ENCODE data around the gene EPHB3. TPM values are rescaled to one million over a fixed set of nuclear protein-coding genes. Genes with fewer than 3 reads are reported as not detected.

Gene EPHB3
- total RNA-seq, 2 donors from 2014 or later = 40.1 to 64.2 TPM

- peak overlapping the region; percentile 3 to 12 for H3K9ac ChIP-seq (ENCODE audit: low read depth in 2 of 2, low read length in 2 of 2)
- intact Hi-C loops (cut with DNase I) = no loop called here
- peaks cover 18% of the 10 kb centered on the region for H3K27me3 ChIP-seq
These were observed 36.6 kb upstream of the EPHB3 start for GRCh38 chr3:184524981-184525336.

GRCh38 chr3:184525337-184526087 is 36.1 kb upstream of the EPHB3 start:
- Histone ChIP-seq H3K36me3 (no peaks in the 10 kb centered on the region), H3K4me3 (peak overlapping the region; percentile 43), H3K4me1 (no peaks in the 10 kb centered on the region), H3K27me3 (peaks cover 18% of the 10 kb centered on the region), H3K27ac (no peak overlapping the region), H3K9me3 (no peaks in the 10 kb centered on the region), H3K9ac (ENCODE audit: low read depth in 2 of 2, low read length in 2 of 2) (peak overlapping the region; percentile 3 to 12)
- peak; percentile 27 for DNase-seq
- intact Hi-C loops (cut with DNase I) = no loop called here
- TF ChIP-seq, protein P1, sequence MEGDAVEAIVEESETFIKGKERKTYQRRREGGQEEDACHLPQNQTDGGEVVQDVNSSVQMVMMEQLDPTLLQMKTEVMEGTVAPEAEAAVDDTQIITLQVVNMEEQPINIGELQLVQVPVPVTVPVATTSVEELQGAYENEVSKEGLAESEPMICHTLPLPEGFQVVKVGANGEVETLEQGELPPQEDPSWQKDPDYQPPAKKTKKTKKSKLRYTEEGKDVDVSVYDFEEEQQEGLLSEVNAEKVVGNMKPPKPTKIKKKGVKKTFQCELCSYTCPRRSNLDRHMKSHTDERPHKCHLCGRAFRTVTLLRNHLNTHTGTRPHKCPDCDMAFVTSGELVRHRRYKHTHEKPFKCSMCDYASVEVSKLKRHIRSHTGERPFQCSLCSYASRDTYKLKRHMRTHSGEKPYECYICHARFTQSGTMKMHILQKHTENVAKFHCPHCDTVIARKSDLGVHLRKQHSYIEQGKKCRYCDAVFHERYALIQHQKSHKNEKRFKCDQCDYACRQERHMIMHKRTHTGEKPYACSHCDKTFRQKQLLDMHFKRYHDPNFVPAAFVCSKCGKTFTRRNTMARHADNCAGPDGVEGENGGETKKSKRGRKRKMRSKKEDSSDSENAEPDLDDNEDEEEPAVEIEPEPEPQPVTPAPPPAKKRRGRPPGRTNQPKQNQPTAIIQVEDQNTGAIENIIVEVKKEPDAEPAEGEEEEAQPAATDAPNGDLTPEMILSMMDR (IDR thresholded peaks at IDR 0.05) = no peak

More at GRCh38 chr3:184524981-184525336, 36.6 kb upstream of the EPHB3 start:
- DNase-seq = peak; percentile 18
- TF ChIP-seq, protein P1 (IDR thresholded peaks at IDR 0.05) = no peak
- peak overlapping the region; percentile 43 for H3K4me3 ChIP-seq
- no peaks in the 10 kb centered on the region for H3K4me1 ChIP-seq
- no peaks in the 10 kb centered on the region for H3K9me3 ChIP-seq
- no peaks in the 10 kb centered on the region for H3K36me3 ChIP-seq
- H3K27ac ChIP-seq = no peak overlapping the region

DNA sequence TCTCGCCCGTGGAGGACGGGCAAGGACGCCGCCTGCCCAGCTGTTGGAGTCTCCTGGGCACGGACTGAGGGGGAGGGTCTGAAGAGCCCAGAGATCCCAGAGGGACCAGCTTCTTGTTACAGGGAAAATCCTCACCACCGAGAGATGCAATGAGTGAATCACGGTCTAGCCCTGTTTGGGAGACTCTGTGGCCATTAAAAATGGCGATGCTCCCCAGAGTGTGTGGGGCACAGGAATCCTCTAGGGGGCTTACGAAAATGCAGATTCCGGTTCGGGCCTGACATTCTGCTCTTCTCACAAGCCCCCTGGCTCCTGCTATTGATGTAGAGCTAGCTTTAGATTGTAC is 35.5 kb upstream of the EPHB3 start:
- no peaks in the 10 kb centered on the region for H3K9me3 ChIP-seq
- intact Hi-C loops (cut with DNase I) = no loop called here
- H3K27ac ChIP-seq = no peak overlapping the region
- H3K27me3 ChIP-seq = peaks cover 18% of the 10 kb centered on the region
- no peak for DNase-seq
- no peaks in the 10 kb centered on the region for H3K4me1 ChIP-seq
- no peak overlapping the region for H3K4me3 ChIP-seq
- TF ChIP-seq, protein P1 (IDR thresholded peaks at IDR 0.05) = no peak
- H3K9ac ChIP-seq (ENCODE audit: low read depth in 2 of 2, low read length in 2 of 2) = no peak overlapping the region
- H3K36me3 ChIP-seq = no peaks in the 10 kb centered on the region

DNA sequence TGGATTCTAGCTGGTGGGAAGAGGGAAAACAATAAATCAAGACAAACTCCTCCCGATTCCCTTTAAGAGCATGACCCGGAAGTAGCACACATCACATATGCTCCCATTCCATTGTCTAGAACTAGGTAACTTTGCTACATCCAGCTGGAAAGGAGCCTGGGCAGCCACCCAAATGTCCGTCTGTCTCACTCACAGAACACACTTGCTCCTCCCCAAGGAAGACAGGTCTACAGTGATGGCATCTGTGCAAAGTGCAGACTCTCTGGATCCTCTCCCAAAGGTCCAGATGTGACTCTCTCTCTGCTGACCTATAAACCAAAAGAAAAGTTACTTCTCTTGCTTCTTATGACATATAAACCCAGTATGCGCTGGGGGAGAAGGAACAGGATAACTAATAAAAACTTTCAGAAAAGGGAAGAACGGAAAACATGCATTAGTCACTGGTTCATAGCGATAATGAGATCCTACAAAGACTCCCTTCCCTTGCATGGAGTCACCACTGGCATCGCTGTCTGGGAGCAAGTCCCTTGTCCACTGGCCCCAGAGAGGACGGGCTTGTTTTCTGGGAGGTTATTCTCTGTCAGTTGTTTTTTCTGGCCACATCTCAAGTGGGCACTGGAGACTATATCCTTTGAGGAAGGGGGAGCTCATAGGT is 29.8 kb upstream of the EPHB3 start:
- H3K4me3 ChIP-seq = no peak overlapping the region
- no peaks in the 10 kb centered on the region for H3K36me3 ChIP-seq
- no peaks in the 10 kb centered on the region for H3K4me1 ChIP-seq
- no peaks in the 10 kb centered on the region for H3K27me3 ChIP-seq
- TF ChIP-seq, protein P1 (IDR thresholded peaks at IDR 0.05) = no peak
- H3K9ac ChIP-seq (ENCODE audit: low read depth in 2 of 2, low read length in 2 of 2) = no peak overlapping the region
- no peaks in the 10 kb centered on the region for H3K9me3 ChIP-seq
- H3K27ac ChIP-seq = no peak overlapping the region
- peak; percentile 31 for DNase-seq
- intact Hi-C loops (cut with DNase I) = no loop called here

- no peaks in the 10 kb centered on the region for H3K27me3 ChIP-seq
- DNase-seq = peak; percentile 9
- no peak overlapping the region for H3K9ac ChIP-seq (ENCODE audit: low read depth in 2 of 2, low read length in 2 of 2)
- H3K4me3 ChIP-seq = no peak overlapping the region
- intact Hi-C loops (cut with DNase I) = no loop called here
- H3K27ac ChIP-seq = no peak overlapping the region
- no peaks in the 10 kb centered on the region for H3K9me3 ChIP-seq
- H3K4me1 ChIP-seq = no peaks in the 10 kb centered on the region
- TF ChIP-seq, protein P1 (IDR thresholded peaks at IDR 0.05) = no peak
- no peaks in the 10 kb centered on the region for H3K36me3 ChIP-seq
These were observed 28.4 kb upstream of the EPHB3 start for GRCh38 chr3:184532940-184533732.
